Stimulated activated CD4-positive, alpha-beta T cell treated with anti-CD3 and anti-CD28 coated beads, Interleukin-1b, Interleukin-23, amount 100 ng/mL, for 1 hour (primary cell): ENCODE measurements around the gene GJD4.
A peak's percentile ranks its signal among the peaks of the same experiment; 100 is the strongest.

Source experiments
- DNase-seq, 2 donors: peaks; one replicate each; pipeline ENCODE4 v3.0.0-alpha.2; 2020; ENCODE audit warnings: low read depth in 2 of 2

Gene GJD4, protein sequence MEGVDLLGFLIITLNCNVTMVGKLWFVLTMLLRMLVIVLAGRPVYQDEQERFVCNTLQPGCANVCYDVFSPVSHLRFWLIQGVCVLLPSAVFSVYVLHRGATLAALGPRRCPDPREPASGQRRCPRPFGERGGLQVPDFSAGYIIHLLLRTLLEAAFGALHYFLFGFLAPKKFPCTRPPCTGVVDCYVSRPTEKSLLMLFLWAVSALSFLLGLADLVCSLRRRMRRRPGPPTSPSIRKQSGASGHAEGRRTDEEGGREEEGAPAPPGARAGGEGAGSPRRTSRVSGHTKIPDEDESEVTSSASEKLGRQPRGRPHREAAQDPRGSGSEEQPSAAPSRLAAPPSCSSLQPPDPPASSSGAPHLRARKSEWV

DNA sequence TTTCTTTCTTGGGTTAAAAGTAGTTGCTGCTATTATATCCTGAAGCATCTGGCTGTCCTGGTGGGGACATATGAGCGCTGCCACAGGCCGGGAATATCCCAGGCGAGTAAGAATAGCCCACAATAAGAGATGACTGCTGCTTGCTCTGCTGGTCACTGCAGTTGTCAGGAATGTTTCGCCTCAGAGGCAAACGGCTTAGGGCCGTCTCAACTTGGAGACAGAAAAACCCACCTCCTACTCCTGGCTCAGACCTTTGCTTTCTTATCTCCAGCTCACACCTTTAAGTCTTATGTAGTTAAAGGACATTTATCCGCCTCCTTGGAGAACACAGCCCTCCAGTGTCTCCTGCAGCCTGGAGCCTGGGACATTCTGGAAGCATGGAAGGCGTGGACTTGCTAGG is at the start of gene GJD4:
Gene GJD4, plus strand, starts transcription at position 151 of the 400 bp plus-strand sequence. Its CDS starts 227 bp downstream, at position 378.
- DNase-seq, result no peak

DNA sequence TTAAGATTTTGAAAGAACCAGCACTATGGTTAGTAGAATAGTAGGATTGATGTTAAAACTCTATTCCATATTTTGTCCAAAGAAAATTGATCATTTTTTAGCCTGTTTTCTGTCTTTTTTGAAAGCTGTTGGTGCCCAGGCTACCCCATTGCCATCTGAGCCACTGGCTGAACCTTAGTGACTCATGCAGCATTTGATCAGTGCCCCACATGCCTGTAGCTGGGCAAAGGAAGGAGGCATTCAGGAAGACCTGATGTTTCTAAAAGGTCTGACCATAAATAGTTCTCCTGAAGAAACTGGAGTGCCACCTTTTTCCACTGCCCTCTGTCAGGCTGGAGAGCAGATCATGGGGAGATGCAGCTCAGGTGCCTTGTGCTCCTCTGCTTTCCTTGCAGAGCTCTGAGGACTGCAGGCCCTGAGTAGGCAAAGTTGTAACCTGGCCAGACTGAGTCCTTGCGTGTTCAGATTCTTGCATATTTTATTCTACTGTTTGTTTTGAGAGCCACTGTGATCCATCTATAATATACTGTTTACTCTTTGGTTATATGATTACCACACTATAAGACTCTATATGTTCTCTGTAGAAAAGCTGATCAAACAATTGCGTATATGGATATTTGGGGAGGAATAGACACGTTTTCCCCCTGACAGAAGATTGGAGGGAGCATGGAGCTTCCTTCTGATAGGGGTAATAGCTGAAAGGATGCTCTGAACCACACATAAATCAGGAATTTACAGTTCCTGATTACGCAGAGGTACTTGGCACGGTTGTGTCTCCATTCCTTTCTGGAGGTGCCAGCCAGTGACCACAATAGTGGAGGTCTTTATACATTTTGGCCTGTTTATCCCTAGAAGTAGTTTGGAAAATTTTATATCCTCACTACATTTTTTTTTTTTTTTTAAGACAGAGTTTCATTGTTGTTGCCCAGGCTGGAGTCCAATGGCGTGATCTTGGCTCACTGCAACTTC is 48.9 kb upstream of the GJD4 start:
- no peak for DNase-seq

DNA sequence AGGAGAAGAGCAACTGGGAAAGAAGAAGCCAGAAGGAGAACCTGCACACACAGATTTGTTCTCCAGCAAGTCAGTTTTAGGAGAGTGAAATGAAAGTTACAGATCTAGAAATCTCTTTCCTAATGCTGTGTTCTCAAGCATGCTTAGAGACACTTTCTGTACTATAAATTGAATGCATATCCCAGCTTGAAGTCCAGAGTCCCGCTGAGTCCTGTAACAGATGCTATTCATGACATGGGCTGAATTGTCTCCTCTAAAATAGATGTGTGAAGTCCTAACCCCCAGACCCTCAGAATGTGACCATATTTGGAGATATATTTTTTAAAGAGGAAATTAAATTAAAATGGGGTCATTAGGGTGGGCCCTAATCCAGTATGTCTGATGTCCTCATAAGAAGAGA is 46.9 kb upstream of the GJD4 start:
- DNase-seq, result no peak

DNA sequence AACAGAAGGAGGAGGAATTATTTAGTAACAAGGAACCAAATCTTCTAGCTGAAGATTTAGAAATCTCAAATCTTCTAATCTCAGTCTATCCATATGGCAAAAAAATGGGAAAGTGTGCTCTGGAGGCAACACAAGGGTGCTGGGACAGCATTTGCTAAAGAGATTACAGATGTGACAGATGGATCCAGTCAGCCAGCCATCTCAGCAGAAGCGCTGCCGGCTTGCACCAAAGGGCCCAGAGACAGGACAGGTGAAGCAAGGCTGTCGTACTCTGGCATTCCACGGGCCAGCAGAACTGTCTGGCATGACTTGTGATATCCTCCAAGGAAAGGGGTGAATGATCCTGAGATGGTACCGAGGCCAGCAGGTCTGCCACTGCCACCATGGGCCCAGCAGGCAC is 45.7 kb upstream of the GJD4 start:
- no peak for DNase-seq

DNA sequence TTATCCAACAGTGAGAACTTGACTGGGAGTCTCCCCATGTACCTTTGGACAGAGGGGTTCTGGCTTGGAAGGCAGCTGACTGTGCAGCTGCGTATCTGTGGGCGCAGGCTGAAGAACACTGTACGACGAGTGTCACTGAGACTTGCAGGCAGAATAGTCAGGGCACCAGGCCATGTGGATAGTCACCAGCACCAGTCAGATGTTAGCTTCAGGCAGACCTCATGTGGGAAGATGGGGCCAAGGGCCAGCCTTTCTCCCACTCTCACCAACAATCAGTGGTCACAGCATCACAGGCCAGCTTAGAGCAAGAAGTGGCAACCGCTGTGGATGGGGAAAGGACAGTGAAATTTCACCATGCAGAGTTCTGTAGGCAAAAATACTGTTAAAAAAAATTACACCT is 43.4 kb upstream of the GJD4 start:
- DNase-seq, result no peak

DNA sequence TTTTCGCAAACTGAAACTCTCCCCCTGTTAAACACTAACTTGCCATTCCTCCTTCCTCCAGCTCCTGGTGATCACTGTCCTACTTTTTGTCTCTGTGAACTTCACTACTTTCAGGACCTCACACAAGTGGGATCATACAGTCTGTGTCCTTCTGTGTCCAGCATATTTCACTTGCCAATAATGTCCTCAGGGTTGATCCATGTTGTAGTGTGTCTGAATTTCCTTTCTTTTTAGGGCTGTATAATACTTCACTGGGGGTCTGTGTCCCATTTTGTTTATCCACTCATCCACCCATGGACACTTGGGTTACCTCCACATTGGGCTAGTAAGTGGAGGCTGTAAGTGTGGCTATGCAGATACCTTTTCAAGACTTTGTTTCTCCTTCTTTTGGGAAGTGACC is 42.7 kb upstream of the GJD4 start:
- DNase-seq, result no peak

DNA sequence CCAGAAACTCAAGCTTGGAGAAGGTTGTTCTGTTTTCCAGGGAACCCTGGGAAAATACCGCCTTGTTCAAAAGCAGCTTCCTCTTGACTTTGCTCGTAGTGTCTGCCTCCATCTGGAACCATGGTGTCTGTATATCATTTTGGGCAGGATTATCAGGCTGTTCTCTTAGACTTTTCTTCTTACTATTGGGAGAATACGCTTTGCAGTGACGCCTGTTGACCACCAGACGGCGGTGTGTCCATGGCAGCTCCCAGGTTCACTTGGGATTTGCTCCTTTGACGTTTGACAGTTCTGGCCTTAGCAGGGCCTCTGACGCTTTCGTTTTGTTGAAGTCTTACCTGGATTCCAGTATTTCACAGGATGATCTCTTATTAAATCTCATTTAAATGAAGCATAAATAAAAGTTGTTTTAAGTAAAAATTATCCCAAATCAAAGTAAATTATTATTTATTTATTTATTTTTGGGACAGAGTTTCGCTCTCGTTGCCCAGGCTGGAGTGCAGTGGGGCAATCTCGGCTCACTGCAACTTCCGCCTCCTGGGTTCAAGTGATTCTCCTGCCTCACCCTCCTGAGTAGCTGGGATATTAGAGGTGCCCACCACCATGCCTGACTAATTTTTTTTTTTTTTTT is 41.8 kb upstream of the GJD4 start:
- peak in 1 of 2 donors; percentile 20 for DNase-seq

DNA sequence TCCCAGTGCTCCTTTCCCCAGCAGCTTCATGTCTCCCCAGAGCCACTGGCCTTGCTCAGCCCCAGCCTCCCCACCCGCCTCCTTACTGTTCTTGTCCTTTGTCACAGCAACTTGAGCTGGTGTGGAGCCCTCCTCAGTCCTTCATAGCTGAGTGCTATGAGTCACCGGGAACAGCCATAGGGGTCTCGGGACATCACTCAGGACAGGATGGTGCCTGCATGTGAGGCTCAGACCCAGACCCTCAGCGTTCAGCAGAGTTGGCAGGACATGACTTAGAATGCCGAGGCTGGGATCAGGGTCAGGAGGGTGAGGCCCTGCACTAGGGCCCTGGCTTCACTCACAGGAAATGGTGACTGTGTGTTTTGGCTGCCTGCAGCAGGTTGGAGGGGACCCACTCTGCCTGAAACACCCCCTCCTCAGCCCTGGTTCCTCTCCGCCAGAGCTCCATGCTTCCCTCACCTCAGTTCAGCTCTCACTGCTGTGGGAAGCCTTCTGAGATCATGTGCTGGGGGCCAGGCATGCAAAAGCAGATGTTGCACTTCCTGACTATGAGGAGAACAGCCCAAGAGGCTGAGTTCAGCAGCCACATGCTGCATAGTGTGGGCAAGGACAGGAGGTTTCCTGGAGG is 40.7 kb upstream of the GJD4 start:
- no peak for DNase-seq

DNA sequence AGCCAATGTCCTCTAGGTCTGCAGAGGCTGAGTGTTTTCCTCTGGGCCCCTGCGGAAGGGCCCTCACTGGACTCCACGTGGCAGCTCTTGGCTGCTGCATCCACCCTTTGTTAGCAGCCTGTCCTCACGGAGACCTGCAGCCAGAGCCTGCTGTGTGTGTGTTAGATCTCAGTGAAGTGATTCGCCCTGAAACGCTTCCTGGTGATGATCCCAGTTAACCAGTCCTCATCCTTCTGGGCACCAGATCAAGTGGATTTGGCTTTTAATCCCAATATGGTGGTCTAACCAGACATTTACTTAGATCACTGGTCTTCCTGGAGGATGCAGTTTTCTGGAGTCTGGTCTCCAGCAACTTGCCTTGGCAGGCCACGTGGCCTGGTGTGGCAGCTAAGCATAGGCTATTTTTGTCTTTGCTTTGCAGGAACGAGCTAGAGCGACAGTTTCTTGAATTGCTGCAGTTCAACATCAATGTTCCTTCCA is 39.5 kb upstream of the GJD4 start:
- DNase-seq, result no peak

DNA sequence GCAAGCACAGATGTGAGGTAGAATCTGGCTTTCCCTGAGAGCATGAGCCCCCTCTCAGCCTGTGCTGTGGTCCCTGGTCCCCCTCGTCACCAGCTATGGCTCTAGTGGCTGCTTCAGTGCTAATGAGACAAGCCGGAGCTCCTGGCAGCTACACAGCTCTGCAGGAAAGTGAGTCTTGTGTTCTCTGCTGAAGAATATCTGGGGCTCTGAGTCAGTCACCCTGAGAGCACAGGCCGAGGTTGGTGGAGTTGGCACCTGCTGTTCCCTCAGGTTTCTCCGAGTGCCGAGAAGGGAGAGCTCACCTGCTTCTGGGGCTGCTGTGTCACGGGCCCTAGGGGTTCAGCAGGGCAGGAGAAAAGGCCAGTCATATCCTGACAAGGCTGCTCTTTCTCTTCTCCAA is 37.2 kb upstream of the GJD4 start:
- DNase-seq, result no peak

DNA sequence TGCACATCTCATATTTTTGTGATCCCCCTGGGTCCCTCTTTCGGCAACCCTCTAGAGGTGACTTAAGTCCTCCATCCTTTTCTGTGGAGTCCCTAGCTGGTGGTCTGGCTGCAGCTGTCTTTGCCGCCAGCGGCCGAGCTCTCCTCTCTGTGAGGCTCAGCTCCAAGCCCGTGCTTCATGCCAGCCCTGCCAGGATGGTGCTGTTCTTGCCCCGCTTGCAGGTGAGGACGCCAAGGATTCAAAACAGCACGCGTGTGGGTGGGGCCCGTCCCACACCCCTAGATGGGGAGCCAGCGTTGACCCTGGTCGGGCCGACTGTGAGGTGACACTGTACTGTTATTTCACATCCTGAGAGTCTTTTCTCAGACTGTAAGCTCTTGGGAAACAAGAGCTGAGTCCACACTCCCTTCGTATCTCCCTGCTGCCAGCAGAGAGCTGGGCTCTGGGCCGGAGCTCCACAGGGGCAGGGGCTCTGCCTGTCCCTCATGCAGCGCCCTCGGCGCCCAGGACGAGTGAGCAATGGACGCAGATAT is 36.6 kb upstream of the GJD4 start:
- DNase-seq, result no peak

DNA sequence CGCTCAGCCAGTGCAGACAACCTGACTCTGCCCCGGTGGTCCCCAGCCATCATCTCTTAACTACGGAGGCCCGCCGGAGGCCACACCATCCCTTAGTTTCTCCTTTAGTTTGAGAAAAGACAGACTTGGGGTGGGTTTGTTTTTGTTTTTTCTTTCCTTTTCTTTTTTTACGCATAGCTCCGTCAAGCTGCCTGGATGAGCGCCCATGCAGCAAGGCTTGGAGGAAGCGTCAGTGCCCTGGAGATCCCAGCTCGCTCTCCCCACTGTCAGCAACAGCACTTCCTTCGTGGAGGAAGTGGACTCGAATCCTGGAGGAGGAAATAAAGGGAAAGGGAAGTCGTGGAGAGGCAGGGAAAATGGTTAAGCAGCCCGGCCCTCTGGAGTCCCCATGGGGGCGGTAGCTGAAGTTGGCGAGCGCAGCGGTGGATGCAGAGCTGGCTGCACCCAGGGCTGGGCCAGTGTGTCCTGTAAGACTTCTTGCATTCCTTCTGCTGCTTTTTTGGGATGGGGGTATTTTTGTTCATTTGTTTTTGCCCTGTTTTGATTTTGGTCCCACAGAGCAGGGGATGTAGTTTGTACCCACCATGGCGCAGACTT is 35.9 kb upstream of the GJD4 start:
- no peak for DNase-seq

DNA sequence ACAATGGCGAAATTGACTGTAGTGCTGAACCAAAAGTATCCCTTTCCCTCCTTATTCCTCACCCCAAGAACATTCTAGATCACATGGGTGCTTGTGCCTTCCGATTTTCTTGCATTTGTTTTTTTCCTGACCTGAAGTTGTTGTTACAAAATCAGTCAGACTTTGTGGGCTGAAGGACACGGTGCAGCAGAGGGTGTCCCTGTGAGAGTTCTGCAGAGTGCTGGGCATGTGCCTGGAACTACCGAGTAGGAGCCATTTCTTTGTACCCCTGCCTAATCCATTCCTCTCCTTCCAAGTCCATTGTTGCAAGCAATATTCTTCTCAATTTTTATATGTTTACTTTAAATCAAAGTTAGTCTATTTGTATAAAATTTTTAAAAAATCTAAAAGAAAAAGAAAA is 35.3 kb upstream of the GJD4 start:
- DNase-seq, result no peak

DNA sequence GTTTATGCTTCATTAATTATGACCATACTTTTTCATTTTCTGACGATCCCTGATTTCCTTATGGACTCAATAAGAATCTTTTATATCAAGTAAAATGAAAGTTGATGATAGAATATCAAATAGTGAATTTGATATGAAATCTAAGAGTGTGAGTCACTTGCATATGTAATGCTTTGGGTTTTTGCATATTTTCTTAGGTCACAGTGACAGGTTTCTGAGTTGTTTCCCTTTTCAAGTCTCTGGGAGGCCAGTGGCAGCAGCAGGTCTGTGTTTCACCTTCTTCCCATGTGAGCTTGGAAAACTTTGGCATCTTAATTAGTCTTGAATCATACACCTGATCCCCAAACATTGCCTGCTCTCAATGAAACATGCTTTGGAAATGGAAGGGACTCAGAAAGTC is 34.7 kb upstream of the GJD4 start:
- DNase-seq, result no peak

DNA sequence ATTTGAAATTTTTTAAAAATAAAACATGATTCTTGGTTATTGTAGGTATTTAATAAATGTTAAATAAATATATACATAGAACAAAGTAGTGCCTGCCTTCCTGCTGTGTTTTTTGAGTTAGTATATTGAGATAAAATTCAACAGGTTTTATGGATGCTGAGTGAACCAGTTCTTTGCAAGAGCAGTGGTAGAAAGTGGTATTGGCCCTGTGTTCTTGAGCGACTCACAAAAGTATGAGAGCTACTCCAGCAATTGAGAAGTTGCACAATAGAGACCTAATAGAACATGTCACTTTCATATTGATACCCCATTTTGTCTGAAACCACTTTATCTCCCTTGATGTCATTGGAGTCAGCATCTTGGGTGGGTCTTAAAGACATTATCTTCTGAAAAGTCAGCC is 32.6 kb upstream of the GJD4 start:
- DNase-seq, result no peak

DNA sequence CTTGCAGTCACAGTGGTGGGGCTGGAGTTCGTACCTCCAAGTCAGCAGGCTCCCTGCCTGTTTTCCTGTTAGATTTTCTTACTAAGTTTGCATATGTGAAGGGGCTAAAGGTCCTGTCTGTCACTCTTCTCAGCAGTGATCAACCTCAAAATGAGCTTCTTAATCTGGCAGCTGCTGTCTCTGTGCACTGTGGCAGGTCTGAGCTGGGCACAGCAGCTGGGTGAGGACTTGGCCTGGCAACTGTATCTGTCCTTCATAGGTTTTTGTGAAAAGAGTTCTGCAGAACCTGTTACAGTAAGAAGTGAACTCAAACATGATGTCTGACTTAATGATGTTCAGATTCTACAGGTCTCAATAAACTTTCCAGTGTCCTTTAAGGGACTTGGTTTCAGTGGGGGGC is 31.3 kb upstream of the GJD4 start:
- DNase-seq, result no peak

DNA sequence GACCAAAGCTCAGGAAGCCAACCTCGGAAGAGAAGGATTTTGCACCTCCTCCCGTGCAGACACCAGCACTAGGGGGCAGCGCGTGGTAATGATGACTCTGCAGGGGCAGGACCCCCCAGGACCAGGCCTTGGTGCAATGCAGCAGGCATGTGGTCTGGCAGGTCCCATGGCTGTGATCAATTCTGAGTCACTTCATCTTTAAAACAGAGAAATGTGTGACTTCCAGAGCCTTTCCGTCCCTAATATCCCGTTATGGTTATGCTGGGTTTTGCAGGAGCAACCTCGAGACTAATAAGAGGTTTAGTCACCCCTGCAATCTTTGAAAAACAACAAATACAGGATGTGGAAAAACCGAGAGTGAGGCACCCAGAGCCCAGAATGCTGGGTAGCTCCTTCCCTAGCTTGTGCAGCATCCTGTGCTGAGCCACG is 30.2 kb upstream of the GJD4 start:
- DNase-seq, result no peak

DNA sequence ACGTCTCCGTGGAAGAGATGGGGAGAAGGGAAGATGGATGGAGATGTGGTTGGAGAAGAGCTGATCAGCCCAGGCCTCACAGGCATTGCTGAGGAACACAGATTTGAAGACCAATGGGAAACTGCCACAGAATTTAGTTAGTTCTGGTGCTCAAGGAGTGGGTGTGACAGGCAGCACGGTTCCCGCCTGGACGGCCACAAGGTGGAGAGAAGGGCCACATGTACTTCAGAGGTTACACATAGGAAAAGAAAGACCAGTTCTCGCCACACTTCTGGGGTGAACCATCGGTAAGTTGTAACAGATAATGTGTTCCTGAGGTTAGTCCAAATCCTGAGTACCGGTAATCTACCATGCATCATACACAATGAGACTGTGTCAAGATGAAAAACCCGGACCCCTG is 29.5 kb upstream of the GJD4 start:
- DNase-seq, result no peak

DNA sequence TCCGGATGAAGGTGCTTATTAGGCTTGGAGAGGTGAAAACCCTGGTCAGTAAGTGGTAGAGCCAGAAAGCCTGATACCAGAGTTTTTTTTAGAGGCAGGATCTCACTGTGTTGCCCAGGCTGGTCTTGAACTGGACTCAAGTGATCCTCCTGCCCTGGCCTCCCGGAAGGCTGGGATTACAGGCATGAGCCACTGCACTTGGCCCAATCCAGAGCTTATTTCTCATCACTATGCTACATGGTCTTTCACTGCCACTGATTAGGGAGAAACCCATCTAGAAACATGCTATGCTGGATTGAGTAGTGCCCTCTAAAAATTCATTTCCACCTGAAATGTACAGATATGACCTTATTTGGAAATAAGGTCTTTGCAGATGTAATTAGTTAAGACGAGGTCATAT is 28.4 kb upstream of the GJD4 start:
- DNase-seq, result no peak

DNA sequence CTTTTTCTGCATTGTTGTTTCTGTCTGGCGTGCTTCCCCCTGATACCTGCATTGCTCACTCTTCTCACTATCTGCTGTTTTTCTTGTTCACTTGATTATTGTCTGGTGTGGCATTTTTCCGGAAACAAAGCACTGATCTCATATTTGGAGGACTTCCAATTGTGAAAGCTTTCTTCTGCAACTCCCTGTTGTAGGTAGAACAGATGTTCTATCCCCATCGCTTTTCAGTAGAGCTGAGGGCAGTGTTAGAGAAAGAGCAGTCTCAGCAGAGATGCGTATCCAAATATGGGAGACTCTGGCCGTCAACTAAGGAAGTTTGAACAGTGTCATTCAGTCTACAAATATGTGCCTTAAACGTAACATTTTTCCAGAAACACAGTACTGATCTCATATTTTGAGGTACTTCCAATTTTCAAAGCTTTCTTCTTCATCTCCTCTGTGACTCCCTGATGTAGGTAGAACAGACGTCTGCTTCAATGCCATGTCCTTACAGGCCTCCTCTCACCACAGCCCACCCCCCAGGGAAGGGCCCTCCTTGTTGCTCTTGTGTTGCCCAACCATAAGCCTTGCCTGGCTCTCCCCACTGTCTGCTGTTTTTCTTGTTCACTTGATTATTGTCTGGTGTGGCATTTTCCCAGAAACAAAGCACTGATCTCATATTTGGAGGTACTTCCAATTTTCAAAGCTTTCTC is 27.1 kb upstream of the GJD4 start:
- no peak for DNase-seq

DNA sequence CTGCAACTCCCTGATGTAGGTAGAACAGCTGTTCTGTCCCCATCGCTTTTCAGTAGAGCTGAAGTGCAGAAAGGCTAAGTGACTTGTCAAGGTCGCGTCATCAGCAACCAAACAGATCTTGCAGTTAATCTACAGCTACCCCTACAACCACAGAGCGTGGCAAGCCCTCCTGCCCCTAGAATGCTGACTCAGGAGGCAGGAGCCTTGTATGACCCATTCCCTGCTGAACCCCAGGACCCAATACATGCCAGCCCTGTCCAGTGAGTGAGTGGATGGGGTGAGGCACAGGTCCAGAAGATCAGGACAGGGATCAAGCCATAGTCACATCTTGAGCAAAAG is 26.6 kb upstream of the GJD4 start:
- no peak for DNase-seq
